Upper lobe of right lung (tissue), 1 donor: ENCODE results near the gene AIG1. TPM values are rescaled to one million over a fixed set of nuclear protein-coding genes. Genes with fewer than 3 reads are reported as not detected.

Experiments
- ATAC-seq: fragments of 200-7000 bp; cut with Tn5 transposase; one replicate; pipeline ENCODE4 v1.9.1; 2020; ENCODE audit warnings: mild to moderate bottlenecking, moderate library complexity
- DNase-seq: peaks from one replicate; pipeline ENCODE4 v3.0.0-alpha.2; 2020
- H3K27ac ChIP-seq: fragments of 200-600 bp; one replicate; pipeline ENCODE4 v1.8.0; 2022
- H3K27me3 ChIP-seq: fragments of 200-600 bp; one replicate; pipeline ENCODE4 v1.8.0; 2022; ENCODE audit warnings: mild to moderate bottlenecking
- H3K36me3 ChIP-seq: fragments of 200-600 bp; one replicate; pipeline ENCODE4 v1.8.0; 2022
- H3K4me1 ChIP-seq: fragments of 200-600 bp; one replicate; pipeline ENCODE4 v1.8.0; 2022
- H3K4me3 ChIP-seq: fragments of 200-600 bp; one replicate; pipeline ENCODE4 v1.8.0; 2022; ENCODE audit warnings: mild to moderate bottlenecking
- H3K9me3 ChIP-seq: fragments of 200-600 bp; one replicate; pipeline ENCODE4 v1.8.0; 2022
- intact Hi-C: fragments of 100-400 bp; cut with DNase I; formaldehyde crosslinking; loops from one replicate; pipeline ENCODE4 v1.11.0; 2022
- total RNA-seq: library from RNA; stranded (reverse); fragmentation: NEBNext Ultra II Directional; extraction: Animal tissue kit (Norgen Biotek cat#: 25700); gene quantifications from one replicate; pipeline ENCODE4 v1.2.1, GENCODE V29; 2021
- TF ChIP-seq, protein P1 (sequence below): fragments of 200-600 bp; IDR thresholded peaks from one replicate; pipeline ENCODE4 v1.8.0; 2022; ENCODE audit warnings: antibody characterized with exemption
- donor health status: DM: no; HTN: yes; CAD: no; lungs with severe emphysema.

Gene AIG1
- total RNA-seq, 1 donor from 2014 or later: 26.8 TPM

- Histone ChIP-seq H3K4me1 (no peaks in the 10 kb centered on the region), H3K4me3 (no peak overlapping the region), H3K36me3 (no peaks in the 10 kb centered on the region), H3K27me3 (no peaks in the 10 kb centered on the region), H3K9me3 (no peaks in the 10 kb centered on the region), H3K27ac (no peak overlapping the region)
- intact Hi-C loops: no loop called here
- DNase-seq: no peak
- TF ChIP-seq, protein P1, sequence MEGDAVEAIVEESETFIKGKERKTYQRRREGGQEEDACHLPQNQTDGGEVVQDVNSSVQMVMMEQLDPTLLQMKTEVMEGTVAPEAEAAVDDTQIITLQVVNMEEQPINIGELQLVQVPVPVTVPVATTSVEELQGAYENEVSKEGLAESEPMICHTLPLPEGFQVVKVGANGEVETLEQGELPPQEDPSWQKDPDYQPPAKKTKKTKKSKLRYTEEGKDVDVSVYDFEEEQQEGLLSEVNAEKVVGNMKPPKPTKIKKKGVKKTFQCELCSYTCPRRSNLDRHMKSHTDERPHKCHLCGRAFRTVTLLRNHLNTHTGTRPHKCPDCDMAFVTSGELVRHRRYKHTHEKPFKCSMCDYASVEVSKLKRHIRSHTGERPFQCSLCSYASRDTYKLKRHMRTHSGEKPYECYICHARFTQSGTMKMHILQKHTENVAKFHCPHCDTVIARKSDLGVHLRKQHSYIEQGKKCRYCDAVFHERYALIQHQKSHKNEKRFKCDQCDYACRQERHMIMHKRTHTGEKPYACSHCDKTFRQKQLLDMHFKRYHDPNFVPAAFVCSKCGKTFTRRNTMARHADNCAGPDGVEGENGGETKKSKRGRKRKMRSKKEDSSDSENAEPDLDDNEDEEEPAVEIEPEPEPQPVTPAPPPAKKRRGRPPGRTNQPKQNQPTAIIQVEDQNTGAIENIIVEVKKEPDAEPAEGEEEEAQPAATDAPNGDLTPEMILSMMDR: no peak
- no peak for ATAC-seq
Observed at GRCh38 chr6:143150281-143150680, 89.6 kb downstream of the AIG1 start.

- Histone ChIP-seq H3K4me3 (no peak overlapping the region), H3K9me3 (no peaks in the 10 kb centered on the region), H3K4me1 (no peaks in the 10 kb centered on the region), H3K36me3 (no peaks in the 10 kb centered on the region), H3K27ac (no peak overlapping the region), H3K27me3 (no peaks in the 10 kb centered on the region)
- TF ChIP-seq, protein P1: no peak
- no peak for ATAC-seq
- intact Hi-C loops: no loop called here
- no peak for DNase-seq
Observed at GRCh38 chr6:143151381-143151780, 90.7 kb downstream of the AIG1 start.

- Histone ChIP-seq H3K9me3 (no peaks in the 10 kb centered on the region), H3K4me3 (no peak overlapping the region), H3K27ac (no peak overlapping the region), H3K27me3 (no peaks in the 10 kb centered on the region), H3K36me3 (no peaks in the 10 kb centered on the region), H3K4me1 (peaks cover 5% of the 10 kb centered on the region)
- intact Hi-C loops: no loop called here
- TF ChIP-seq, protein P1: no peak
- DNase-seq (no peak), ATAC-seq (no peak)
Observed at GRCh38 chr6:143155681-143156080, 95.0 kb downstream of the AIG1 start.

GRCh38 chr6:143157131-143157530 is 96.4 kb downstream of the AIG1 start:
- no peaks in the 10 kb centered on the region for H3K9me3 ChIP-seq
- no peaks in the 10 kb centered on the region for H3K27me3 ChIP-seq
- no peak for DNase-seq
- ATAC-seq: no peak
- H3K27ac ChIP-seq: no peak overlapping the region
- no peaks in the 10 kb centered on the region for H3K36me3 ChIP-seq
- no peak overlapping the region for H3K4me3 ChIP-seq
- peaks cover 5% of the 10 kb centered on the region for H3K4me1 ChIP-seq
- intact Hi-C loops: no loop called here
- TF ChIP-seq, protein P1: no peak

- Histone ChIP-seq H3K36me3 (no peaks in the 10 kb centered on the region), H3K9me3 (no peaks in the 10 kb centered on the region), H3K27ac (no peak overlapping the region), H3K4me1 (peaks cover 5% of the 10 kb centered on the region), H3K27me3 (no peaks in the 10 kb centered on the region), H3K4me3 (no peak overlapping the region)
- intact Hi-C loops: no loop called here
- ATAC-seq (peak; percentile 24), DNase-seq (no peak)
- TF ChIP-seq, protein P1: no peak
Observed at GRCh38 chr6:143158113-143158581, 97.5 kb downstream of the AIG1 start.

- Histone ChIP-seq H3K27ac (no peak overlapping the region), H3K27me3 (no peaks in the 10 kb centered on the region), H3K9me3 (no peaks in the 10 kb centered on the region), H3K4me3 (no peak overlapping the region), H3K4me1 (peaks cover 5% of the 10 kb centered on the region), H3K36me3 (no peaks in the 10 kb centered on the region)
- TF ChIP-seq, protein P1: no peak
- intact Hi-C loops: no loop called here
- DNase-seq (no peak), ATAC-seq (no peak)
Observed at GRCh38 chr6:143159001-143159400, 98.3 kb downstream of the AIG1 start.
